Caki2 (cell line): ENCODE results near the gene B4GAT1. TPM values are rescaled to one million over a fixed set of nuclear protein-coding genes. Genes with fewer than 3 reads are reported as not detected.
"Not testable (repeated sequence)": the region's sequence is repeated elsewhere in the genome, so short reads cannot be mapped to it uniquely, and the experiment has no call there.

Experiments
- DNase-seq: peaks from one replicate; pipeline ENCODE4 v3.0.0-alpha.2; 2015; ENCODE audit warnings: low read depth
- in situ Hi-C: cut with HindIII; loops from 2 replicates; pipeline ENCODE4 v1.10.0; 2016; ENCODE audit warnings: low sequenced_read_pairs, low pct_unique_long_range_greater_than_20kb, mixed read lengths
- total RNA-seq: library from RNA; depleted of rRNA; stranded (reverse); fragments of >200 nt; shearing (Covaris generic); gene quantifications from 2 replicates; pipeline ENCODE4 v1.2.3, GENCODE V29; 2014; ENCODE audit warnings: low replicate concordance; rRNA removed

The B4GAT1 gene
- total RNA-seq = 58.0 and 65.4 TPM in 2 replicates

DNA sequence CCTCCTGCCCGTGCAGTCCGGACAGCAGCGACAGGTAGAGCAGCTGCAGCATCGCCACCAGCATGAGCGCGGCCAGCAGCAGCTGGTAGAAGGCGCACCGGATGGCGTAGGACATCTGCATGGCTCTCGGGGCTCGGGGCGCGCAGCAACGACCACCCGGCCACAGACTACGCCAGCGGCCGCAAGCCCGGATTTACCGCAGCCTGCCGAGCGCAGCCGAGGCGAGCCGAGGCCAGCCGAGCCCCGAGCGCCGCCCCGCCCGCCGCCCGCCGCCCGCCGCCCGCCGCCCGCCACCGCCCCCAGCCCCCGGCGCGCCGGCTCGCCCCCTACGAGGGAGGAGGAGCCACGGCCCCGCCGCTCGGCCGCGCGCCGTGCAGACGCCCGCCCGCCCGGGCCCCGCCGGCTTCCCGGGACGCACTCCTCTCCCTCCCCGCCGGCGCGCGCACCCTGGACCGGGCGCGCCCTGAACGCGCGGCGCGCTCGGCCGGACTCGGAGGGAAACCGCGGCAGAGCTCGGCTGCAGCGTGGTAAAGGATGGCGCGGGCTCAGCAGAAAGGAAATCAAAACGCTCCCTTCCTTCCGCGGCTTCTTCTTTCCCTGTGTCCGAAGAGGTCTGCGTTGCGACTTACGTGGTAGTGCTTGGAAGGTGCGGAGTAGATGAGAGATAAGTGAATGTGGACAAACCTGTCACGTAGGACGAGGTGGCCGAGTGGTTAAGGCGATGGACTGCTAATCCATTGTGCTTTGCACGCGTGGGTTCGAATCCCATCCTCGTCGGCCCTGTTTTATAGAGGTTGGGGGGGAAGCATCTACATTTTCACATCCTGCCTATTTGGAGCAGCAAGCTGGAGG is at the start of gene B4GAT1:
Gene B4GAT1, minus strand, starts transcription at position 205 of the 852 bp plus-strand sequence. Its CDS starts 84 bp downstream, at position 121.
- peak; percentile 91 for DNase-seq
- in situ Hi-C loops = no loop called here

DNA sequence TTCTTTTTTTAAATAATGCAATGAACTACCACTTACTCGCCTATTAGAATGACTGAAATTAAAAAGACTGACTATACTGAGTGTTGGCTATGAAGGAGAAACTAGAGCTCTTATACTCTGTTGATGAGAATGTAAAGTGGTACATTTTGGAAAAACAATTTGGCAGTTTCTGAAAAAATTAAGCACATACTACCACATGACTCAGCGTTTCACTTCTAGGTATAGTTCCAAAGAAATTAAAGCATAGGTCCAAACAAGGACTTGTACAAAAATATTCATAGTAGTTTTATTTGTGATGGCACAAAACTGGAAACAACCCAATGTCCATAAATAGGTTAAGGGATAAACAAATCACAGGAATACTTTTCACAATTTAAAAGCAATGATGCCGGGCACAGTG is 46.5 kb upstream of the B4GAT1 start:
- no peak for DNase-seq
- in situ Hi-C loops = no loop called here

GRCh38 chr11:66391322-66391721 is 43.9 kb upstream of the B4GAT1 start:
- in situ Hi-C loops = no loop called here
- no peak for DNase-seq

DNA sequence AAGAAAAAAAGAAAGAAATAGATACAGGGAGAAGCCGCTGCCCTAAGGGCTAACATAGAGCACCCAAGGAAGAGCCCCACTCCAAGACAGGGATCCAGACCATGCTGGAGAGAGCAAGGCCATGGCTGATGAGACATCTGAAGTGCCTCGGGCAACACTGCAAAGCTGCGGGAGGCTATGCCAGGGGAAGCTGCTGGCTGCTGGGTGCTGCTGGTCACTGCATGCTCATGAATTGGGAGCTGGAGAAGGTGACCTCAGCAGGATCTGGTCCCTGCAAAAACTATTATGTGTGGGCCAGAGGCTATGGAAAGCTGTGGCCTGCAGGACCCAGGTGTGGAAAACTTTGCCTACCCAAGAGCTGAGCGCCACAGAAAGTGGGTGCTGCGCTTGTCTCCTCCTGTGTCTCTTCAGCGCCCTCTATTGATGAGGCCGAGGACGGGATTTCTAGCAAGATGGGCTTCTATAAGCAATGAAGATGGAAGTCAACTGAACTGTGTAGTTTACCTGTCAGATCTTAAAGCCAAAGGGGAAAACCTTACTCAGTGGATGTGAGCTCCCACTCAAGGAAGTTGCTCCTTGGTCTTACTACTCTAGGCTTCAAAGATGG is 41.5 kb upstream of the B4GAT1 start:
- peak; percentile 24 for DNase-seq

GRCh38 chr11:66386171-66387069 is 39.0 kb upstream of the B4GAT1 start:
- in situ Hi-C loops = no loop called here

More for the DNA sequence above, 41.5 kb upstream of the B4GAT1 start:
- in situ Hi-C loops = no loop called here

GRCh38 chr11:66384316-66384715 is 36.9 kb upstream of the B4GAT1 start:
- DNase-seq = not testable (repeated sequence)

More at GRCh38 chr11:66386171-66387069, 39.0 kb upstream of the B4GAT1 start:
- DNase-seq = peak; percentile 82

DNA sequence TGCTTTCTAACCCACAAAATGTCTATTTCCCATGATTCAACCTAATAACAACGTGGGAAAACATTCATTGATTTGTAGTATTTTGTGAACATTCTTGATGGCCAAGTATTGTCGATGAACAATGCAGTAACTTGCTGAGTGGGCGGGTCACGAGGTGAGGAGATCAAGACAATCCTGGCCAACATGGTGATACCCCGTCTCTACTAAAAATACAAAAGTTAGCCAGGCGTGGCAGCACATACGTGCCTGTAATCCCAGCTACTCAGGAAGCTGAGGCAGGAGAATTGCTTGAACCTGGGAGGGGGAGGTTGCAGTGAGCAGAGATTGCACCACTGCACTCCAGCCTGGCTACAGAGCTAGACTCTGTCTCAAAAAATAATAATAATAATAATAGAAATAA is 32.8 kb upstream of the B4GAT1 start:
- in situ Hi-C loops = not testable (repeated sequence)

More at GRCh38 chr11:66384316-66384715, 36.9 kb upstream of the B4GAT1 start:
- in situ Hi-C loops = not testable (repeated sequence)

DNA sequence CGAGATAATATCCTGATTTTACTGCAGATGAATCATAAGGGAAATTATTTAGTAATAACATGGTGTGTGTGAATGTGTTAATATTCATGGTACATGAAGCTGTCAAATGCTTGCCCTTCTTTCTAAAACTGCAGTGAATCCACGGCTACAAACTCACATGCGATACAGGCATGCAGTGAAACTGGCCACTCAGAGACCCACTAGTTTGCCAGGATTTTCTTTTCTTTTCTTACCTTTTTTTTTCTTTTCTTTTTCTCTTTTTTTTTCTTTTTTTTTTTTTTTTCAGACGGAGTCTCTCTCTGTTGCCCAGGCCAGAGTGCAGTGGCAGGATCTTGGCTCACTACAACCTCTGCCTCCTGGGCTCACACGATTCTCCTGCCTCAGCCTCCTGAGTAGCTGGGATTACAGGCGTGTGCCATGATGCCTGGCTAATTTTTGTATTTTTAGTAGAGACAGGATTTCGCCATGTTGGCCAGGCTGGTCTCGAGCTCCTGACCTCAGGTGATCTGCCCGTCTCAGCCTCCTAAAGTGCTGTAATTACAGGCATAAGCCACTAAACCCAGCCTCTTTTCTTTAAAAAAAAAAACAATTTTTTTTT is 26.4 kb upstream of the B4GAT1 start:
- in situ Hi-C loops, DNase-seq: not testable (repeated sequence)

More for the DNA sequence above, 32.8 kb upstream of the B4GAT1 start:
- DNase-seq = not testable (repeated sequence)

- in situ Hi-C loops = no loop called here
- DNase-seq = no peak
These were observed 25.8 kb upstream of the B4GAT1 start for GRCh38 chr11:66373265-66373664.

DNA sequence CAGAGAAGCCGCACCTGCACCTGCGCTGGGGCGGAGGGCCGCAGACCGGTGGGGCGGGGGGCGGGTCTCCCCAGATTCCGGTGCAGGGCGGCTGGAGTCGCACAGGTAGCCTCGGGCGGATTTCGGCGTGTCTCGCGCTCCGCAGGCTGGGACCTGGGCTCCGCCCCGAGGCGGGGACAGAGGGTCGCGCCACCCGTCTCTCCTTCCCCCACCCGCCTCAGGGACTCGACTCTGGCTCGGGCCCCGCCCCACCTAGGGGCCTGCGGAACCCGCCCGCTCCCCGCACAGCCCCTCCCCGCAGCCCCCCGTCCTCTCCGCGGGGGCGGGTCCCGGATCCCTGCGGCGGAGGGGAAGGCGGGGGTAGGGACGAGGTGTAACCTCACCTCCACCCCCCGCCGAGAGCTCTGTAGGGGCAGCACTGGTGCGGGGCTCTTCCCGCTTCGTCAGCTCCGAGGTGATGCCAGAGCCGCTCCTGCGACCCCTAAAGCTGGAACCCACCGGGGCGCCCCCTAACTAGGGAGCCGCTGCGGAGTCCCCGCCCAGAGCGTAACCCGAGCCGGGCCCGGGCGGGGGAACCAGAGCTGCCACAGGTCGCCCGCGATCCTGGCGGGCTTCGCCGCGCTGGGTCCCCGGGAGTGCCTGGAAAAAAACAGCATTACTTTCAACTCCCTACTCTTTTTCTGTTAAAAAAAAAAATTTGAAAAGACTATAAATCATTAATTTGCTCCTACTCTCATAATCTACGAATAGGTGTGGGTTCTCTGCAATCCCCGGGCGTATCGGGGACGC is 24.4 kb upstream of the B4GAT1 start, which contains the start of gene SLC29A2:
Gene SLC29A2, minus strand, starts transcription at position 134 of the 789 bp plus-strand sequence. CDS start 169 bp downstream, outside the sequence.
- in situ Hi-C loops = no loop called here
- DNase-seq = no peak

DNA sequence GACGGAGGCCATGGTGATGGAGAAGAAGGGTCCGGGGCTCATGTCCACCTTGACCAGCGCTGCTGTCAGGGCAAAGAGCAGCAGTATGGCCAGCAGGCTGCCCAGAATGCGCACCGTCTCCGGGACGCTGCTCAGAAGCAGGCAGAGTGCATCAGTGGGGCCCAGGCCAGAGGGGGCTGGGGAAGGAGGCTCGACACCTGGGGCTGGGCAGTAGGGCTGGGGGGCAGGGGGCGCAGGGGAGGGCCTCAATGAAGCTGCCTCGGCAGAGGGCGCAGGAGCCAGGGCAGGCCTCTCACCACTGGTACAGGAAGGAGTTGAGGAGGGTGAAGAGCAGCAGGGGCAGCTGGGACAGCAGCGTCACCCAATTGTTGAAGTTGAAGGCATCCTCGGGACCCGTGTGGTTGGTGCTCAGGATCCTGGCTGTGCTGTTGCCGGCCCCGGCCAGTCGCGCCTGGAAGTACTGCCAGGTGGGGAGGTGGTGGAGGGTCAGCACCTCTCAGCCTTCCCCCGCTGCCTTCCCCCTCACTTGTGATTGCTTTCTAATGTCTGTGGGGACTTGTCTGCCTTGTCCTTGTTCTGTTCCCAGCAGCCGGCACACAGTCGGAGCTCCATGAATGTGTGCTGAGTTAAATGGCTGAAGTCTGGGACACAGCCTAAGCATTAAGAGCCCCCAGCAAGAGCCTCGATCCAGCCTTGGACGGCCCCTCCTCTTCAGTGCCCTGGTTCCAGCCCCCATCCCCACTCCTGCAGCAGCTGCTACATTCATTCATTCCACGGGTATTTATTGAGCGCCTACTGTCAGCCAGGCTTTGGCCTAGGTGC is 21.9 kb upstream of the B4GAT1 start:
- in situ Hi-C loops = no loop called here
- no peak for DNase-seq

DNA sequence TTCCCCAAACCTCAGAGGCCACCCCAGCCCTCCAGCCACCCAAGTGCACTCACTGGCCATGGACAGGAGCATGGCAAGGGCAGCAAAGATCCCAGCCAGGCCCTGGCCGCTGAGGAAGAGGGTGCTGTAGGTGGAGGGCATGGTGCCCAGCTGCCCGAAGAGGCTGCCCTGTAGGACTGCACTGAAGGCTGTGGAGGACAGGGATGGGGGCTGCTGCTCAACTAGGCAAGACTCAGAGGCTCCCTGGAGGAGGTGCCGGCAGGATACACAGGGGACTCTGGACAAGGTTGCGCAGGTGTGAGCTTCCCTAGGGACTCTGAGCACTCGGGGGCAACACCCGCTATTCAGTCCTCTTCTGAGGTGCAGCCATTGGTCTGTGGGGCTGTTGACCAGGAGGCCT is 21.1 kb upstream of the B4GAT1 start:
- in situ Hi-C loops = no loop called here
- no peak for DNase-seq

DNA sequence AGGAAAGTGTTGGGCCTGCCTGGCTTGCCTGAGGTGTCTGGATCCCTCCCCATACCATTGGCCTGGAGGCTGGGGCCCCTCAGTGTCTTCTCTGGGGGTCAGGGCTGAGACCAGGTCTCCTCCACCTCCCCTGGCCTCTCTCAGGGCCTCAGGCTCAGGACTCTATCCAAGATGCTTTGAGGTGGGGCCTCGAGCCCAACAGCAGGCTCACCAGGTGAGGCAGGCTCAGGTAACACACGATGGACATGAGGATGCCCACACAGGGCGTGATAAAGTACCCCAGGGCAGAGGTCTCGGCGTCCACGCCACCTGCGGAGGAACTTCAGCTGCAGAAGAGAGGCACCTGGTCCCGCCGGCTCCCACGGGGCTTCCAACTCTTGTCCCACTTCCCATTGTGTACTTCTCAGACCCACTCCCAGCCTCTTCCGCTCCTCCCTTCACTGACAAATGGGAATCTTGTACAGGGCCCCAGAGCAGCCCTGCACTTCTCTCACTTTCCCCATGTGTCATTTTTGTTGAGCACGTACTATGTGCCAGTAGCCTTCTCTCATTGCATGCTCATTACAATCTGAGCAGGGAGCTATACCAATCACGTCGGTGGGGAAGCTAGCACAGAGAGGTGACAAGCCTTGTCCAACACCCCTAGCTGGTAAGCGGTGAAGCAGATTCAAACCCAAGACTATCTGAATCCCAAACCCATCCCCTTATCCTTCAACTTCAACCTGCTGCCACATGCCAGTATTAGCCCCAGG is 20.3 kb upstream of the B4GAT1 start:
- in situ Hi-C loops = no loop called here
- DNase-seq = no peak

DNA sequence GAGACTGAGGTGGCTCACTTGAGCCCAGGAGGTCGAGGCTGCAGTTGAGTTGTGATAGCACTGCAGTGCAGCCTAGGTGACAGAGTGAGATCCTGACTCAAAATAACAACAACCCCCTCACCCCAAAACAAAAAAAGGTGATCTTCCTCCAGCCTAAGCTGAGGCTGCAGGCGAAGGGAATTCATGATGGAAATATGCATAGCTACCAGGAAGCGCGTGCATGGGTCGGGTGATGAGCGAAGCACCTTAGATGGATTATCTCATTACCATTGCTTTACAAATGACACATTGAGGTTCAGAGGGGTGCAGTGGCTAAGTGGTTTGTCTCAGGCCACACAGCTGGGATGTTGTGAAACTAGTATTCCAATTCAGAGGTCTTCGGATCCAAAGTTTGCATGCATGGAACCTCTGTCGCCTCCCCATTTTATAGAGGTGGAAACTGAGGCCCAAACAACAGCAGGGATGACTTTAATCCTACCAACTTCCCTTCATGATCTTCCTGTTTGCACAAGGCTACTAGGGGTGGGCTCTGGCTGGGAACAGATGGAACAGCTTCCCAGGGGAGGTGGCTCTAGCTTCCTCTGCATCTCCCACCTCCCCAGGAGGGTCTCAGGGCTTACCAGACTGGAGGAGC is 19.5 kb upstream of the B4GAT1 start:
- in situ Hi-C loops = no loop called here

More for the DNA sequence above, 19.5 kb upstream of the B4GAT1 start:
- no peak for DNase-seq
